Panc1 (cell line): ENCODE data around the gene LGALSL. TPM values are rescaled to one million over a fixed set of nuclear protein-coding genes. Genes with fewer than 3 reads are reported as not detected.

Experiments
- ATAC-seq: fragments of 200-7000 bp; cut with Tn5 transposase; 2 replicates; pipeline ENCODE4 v1.9.1; 2020; ENCODE audit warnings: mild to moderate bottlenecking, moderate library complexity
- BruUV-seq: library from RNA; stranded (reverse); fragments of 400-500 nt; replicated peaks from 2 replicates; lab custom pipeline; 2021; lab: Mats Ljungman, UMichigan
- CTCF ChIA-PET: fragments of 300-600 bp; sonication (Branson Sonifier 250); formaldehyde crosslinking; loops from one replicate; lab custom pipeline; 2022; ENCODE audit warnings: antibody characterized with exemption; lab: Charles Lee
- POLR2A ChIA-PET: fragments of 300-600 bp; sonication (Branson Sonifier 250); formaldehyde crosslinking; loops from one replicate; lab custom pipeline; 2022; ENCODE audit warnings: antibody characterized with exemption; lab: Charles Lee
- DNase-seq: peaks from one replicate; pipeline ENCODE4 v3.0.0-alpha.2; 2010; ENCODE audit warnings: low read depth, low spot score
- H3K27ac ChIP-seq: 2 replicates; pipeline ENCODE4 v1.5.1; 2011; ENCODE audit warnings: mild to moderate bottlenecking, low read length, inconsistent platforms
- H3K27me3 ChIP-seq: fragments of 200-500 bp; sonication (Bioruptor generic); 2 replicates; pipeline ENCODE4 v1.6.0; 2014; ENCODE audit warnings: low read length, inconsistent platforms; ENCODE audit not compliant: control insufficient read depth, insufficient read depth
- H3K36me3 ChIP-seq: fragments of 200-500 bp; sonication (Bioruptor generic); 2 replicates; pipeline ENCODE4 v1.5.1; 2014; ENCODE audit warnings: inconsistent platforms, mild to moderate bottlenecking, low read length, moderate library complexity; ENCODE audit not compliant: control insufficient read depth, insufficient read depth
- H3K4me1 ChIP-seq: 2 replicates; pipeline ENCODE4 v1.5.1; 2011; ENCODE audit warnings: inconsistent platforms, mild to moderate bottlenecking, low read length, moderate library complexity; ENCODE audit not compliant: control insufficient read depth, insufficient read depth
- H3K4me3 ChIP-seq, 2 experiments: 2 replicates each; pipeline ENCODE4 v1.5.1; 2011 to 2012; ENCODE audit warnings: low read depth in 2 of 2, low read length in 2 of 2, mild to moderate bottlenecking in 2 of 2, inconsistent platforms in 1 of 2, moderate library complexity in 1 of 2
- H3K9me3 ChIP-seq: fragments of 200-500 bp; sonication (Bioruptor generic); 2 replicates; pipeline ENCODE4 v1.5.1; 2014; ENCODE audit warnings: low read depth, mild to moderate bottlenecking, inconsistent platforms, low read length, moderate library complexity; ENCODE audit not compliant: control insufficient read depth, insufficient read depth
- CTCF ChIP-seq: fragments of 450-650 bp; IDR thresholded peaks from 2 replicates; pipeline ENCODE4 v1.5.1; 2017; ENCODE audit warnings: mild to moderate bottlenecking
- POLR2AphosphoS5 ChIP-seq: IDR thresholded peaks from 2 replicates; pipeline ENCODE4 v1.6.1; 2012; ENCODE audit warnings: mild to moderate bottlenecking, low read depth, low read length, moderate library complexity
- SIN3A ChIP-seq: IDR thresholded peaks from 2 replicates; pipeline ENCODE4 v1.6.1; 2012; ENCODE audit warnings: low read depth, mild to moderate bottlenecking, low read length, moderate library complexity, borderline replicate concordance; ENCODE audit not compliant: insufficient read depth
- TCF7L2 ChIP-seq: IDR thresholded peaks from 2 replicates; pipeline ENCODE4 v1.6.1; 2011; ENCODE audit warnings: mild to moderate bottlenecking, low read depth, low read length, inconsistent platforms
- in situ Hi-C: cut with HindIII; loops from 2 replicates; pipeline ENCODE4 v1.10.0; 2016; ENCODE audit warnings: low sequenced_read_pairs, low pct_unique_long_range_greater_than_20kb
- intact Hi-C: fragments of 100-400 bp; cut with micrococcal nuclease; formaldehyde crosslinking; loops from one replicate; pipeline ENCODE4 v1.10.0; 2022; ENCODE audit not compliant: unreplicated experiment
- total RNA-seq: library from RNA; stranded (reverse); gene quantifications from one replicate; pipeline ENCODE4 v1.2.1, GENCODE V29; 2021; ENCODE audit not compliant: unreplicated experiment
- TF ChIP-seq, protein P1 (sequence below), 2 experiments: IDR thresholded peaks; 2 replicates each; pipeline ENCODE4 v1.6.1; 2011 to 2012; ENCODE audit warnings: low read depth in 2 of 2, control low read depth in 1 of 2, low read length in 1 of 2, mild to moderate bottlenecking in 1 of 2, moderate library complexity in 1 of 2; ENCODE audit not compliant: insufficient read depth in 1 of 2

LGALSL gene
- total RNA-seq, 1 experiment from 2014 or later = 5.3 TPM

DNA sequence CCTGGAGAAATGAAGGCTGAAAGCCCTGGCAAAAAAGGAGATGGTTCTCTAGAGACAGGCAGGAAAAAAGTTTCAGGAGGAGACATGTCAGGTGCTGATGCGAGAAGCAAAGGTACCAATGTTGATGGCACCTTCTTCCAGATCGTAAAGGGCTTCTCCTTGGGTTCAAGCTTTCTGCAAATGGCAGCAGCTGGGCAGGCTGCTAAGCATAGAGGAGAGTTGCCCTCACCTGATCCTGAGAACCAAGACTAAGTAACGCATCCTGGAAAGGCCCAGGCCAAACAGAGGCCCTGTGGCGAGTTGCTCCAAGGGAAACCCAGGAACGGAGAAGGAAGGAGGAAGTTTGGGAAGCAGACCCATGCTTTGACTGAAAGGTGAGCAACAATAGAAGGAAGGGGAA is 46.6 kb downstream of the LGALSL start:
- no peak for TF ChIP-seq CTCF
- TF ChIP-seq, protein P1, sequence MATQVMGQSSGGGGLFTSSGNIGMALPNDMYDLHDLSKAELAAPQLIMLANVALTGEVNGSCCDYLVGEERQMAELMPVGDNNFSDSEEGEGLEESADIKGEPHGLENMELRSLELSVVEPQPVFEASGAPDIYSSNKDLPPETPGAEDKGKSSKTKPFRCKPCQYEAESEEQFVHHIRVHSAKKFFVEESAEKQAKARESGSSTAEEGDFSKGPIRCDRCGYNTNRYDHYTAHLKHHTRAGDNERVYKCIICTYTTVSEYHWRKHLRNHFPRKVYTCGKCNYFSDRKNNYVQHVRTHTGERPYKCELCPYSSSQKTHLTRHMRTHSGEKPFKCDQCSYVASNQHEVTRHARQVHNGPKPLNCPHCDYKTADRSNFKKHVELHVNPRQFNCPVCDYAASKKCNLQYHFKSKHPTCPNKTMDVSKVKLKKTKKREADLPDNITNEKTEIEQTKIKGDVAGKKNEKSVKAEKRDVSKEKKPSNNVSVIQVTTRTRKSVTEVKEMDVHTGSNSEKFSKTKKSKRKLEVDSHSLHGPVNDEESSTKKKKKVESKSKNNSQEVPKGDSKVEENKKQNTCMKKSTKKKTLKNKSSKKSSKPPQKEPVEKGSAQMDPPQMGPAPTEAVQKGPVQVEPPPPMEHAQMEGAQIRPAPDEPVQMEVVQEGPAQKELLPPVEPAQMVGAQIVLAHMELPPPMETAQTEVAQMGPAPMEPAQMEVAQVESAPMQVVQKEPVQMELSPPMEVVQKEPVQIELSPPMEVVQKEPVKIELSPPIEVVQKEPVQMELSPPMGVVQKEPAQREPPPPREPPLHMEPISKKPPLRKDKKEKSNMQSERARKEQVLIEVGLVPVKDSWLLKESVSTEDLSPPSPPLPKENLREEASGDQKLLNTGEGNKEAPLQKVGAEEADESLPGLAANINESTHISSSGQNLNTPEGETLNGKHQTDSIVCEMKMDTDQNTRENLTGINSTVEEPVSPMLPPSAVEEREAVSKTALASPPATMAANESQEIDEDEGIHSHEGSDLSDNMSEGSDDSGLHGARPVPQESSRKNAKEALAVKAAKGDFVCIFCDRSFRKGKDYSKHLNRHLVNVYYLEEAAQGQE (IDR thresholded peaks at IDR 0.05; ENCODE audit: insufficient read depth in 1 of 2, low read depth in 2 of 2, low read length in 1 of 2) = no peak
- no peak for TF ChIP-seq TCF7L2
- TF ChIP-seq SIN3A = no peak
- no peak for TF ChIP-seq POLR2AphosphoS5
- Histone ChIP-seq H3K27ac (no peak overlapping the region), H3K4me3 (no peak overlapping the region), H3K36me3 (no peaks in the 10 kb centered on the region), H3K4me1 (no peaks in the 10 kb centered on the region), H3K9me3 (no peaks in the 10 kb centered on the region), H3K27me3 (peaks cover 26% of the 10 kb centered on the region)
- BruUV-seq = no TSS peak
- DNase-seq (no peak), ATAC-seq (no peak)
- POLR2A ChIA-PET = no interaction called here
- intact Hi-C loops = no loop called here
- in situ Hi-C loops = no loop called here
- CTCF ChIA-PET = no interaction called here

- no peak for DNase-seq
Observed at GRCh38 chr2:64501946-64502345, 48.0 kb downstream of the LGALSL start.

More at GRCh38 chr2:64501946-64502345, 48.0 kb downstream of the LGALSL start:
- no peaks in the 10 kb centered on the region for H3K4me1 ChIP-seq
- in situ Hi-C loops (no loop called here), intact Hi-C loops (no loop called here)
- CTCF ChIA-PET = no interaction called here
- no peak for ATAC-seq
- POLR2A ChIA-PET = no interaction called here
- H3K9me3 ChIP-seq = no peaks in the 10 kb centered on the region
- no peaks in the 10 kb centered on the region for H3K36me3 ChIP-seq
- BruUV-seq = no TSS peak
- H3K27ac ChIP-seq = no peak overlapping the region
- H3K27me3 ChIP-seq = peaks cover 18% of the 10 kb centered on the region
- no peak for TF ChIP-seq POLR2AphosphoS5
- no peak for TF ChIP-seq SIN3A
- TF ChIP-seq CTCF = no peak
- TF ChIP-seq, protein P1 (IDR thresholded peaks at IDR 0.05; ENCODE audit: insufficient read depth in 1 of 2, low read depth in 2 of 2, low read length in 1 of 2) = no peak
- no peak for TF ChIP-seq TCF7L2
- H3K4me3 ChIP-seq = no peak overlapping the region
